ENCODE measurements around the gene NSMF.

Gene NSMF

DNA sequence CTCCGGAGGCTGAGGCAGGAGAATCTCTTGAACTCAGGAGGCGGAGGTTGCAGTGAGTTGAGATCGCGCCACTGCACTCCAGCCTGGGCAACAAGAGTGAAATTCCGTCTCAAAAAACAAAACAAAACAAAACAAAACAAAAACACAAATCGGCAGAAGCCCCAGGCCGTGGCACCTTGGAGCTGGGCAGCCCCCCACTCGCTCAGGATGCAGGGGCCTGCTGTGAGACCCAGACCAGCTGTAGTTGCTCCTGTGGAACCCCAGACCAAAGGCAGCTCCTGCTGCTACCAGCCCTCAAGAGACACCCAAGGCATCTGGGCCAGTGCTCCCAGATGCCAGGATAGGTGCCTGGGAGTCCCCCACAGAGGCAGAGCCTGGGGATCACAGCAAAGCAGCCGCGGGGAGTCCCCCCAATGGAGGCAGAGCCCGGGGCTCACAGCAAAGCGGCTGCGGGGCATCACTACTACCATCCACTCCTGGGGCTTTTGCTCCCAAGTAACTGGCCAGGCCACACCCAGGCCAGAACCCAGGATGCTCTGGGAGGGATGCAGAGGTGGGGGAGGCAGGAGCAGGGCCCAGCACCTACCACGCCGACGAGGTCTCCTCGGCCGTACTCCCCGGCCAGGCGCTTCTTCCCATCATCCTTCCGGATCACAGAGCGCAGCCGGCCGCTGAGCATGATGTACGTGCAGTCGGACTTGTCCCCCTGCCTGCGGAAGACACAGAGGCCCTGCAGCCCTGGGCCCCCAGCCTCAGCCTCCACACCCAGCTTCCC is 37.7 kb upstream of the NSMF start:
- no peak overlapping the region for H3K4me3 ChIP-seq (ENCODE audit: low read depth, low read length)
- TF ChIP-seq, protein P1, sequence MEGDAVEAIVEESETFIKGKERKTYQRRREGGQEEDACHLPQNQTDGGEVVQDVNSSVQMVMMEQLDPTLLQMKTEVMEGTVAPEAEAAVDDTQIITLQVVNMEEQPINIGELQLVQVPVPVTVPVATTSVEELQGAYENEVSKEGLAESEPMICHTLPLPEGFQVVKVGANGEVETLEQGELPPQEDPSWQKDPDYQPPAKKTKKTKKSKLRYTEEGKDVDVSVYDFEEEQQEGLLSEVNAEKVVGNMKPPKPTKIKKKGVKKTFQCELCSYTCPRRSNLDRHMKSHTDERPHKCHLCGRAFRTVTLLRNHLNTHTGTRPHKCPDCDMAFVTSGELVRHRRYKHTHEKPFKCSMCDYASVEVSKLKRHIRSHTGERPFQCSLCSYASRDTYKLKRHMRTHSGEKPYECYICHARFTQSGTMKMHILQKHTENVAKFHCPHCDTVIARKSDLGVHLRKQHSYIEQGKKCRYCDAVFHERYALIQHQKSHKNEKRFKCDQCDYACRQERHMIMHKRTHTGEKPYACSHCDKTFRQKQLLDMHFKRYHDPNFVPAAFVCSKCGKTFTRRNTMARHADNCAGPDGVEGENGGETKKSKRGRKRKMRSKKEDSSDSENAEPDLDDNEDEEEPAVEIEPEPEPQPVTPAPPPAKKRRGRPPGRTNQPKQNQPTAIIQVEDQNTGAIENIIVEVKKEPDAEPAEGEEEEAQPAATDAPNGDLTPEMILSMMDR (IDR thresholded peaks at IDR 0.05; ENCODE audit: borderline replicate concordance, insufficient read depth, low read depth, low read length): no peak

DNA sequence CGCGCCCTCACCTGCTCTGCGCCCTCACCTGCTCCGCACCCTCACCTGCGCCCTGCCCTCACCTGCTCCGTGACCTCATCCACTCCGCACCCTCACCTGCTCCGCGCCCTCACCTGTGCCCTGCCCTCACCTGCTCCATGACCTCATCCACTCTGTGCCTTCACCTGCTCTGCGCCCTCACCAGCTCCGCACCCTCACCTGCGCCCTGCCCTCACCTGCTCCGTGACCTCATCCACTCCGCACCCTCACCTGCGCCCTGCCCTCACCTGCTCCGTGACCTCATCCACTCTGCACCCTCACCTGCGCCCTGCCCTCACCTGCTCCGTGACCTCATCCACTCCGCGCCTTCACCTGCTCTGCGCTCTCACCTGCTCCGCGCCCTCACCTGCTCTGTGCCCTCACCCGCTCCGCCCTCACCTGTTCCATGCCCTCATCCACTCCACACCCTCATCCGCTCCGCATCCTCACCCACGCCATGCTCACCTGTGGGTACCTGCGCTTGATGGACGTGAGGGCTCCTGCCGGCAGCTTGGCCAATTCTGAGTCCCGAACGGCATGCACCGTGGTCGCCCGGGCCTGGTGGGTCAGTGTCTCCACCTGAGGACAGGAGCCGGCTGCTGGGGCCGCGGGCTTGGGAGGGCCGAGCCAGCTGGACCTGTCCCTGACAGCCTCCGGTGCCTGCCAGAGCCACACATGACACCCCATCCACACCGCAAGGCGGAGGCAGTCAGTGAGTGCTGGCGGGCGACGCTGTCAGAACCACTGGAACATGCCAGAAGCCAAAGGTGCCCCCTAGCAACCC is 35.6 kb upstream of the NSMF start:
- TF ChIP-seq, protein P1 (IDR thresholded peaks at IDR 0.05; ENCODE audit: borderline replicate concordance, insufficient read depth, low read depth, low read length): no peak
- no peak overlapping the region for H3K4me3 ChIP-seq (ENCODE audit: low read depth, low read length)

DNA sequence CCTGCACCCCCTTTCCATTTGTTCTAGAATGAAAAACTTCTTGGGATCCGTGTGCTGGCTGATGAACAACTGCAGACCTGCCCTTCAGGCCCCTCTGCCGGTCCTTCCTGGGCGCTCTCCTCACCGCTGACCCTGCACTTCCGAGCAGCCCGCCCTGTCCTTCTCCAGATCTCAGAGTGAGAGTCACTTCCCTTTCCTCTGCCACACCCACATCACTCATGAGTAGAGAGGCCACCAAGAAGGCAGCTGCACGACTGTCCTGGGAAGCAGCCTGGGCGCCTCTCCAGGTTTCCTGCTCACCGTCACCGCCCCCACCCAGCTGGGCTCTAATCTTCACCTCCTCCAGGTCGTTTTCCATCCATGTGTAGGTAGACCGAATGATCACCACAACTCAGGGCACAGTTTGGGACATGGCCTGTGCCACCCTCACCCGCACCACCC is 35.0 kb upstream of the NSMF start:
- no peak overlapping the region for H3K4me3 ChIP-seq (ENCODE audit: low read depth, low read length)
- TF ChIP-seq, protein P1 (IDR thresholded peaks at IDR 0.05; ENCODE audit: borderline replicate concordance, insufficient read depth, low read depth, low read length): no peak

DNA sequence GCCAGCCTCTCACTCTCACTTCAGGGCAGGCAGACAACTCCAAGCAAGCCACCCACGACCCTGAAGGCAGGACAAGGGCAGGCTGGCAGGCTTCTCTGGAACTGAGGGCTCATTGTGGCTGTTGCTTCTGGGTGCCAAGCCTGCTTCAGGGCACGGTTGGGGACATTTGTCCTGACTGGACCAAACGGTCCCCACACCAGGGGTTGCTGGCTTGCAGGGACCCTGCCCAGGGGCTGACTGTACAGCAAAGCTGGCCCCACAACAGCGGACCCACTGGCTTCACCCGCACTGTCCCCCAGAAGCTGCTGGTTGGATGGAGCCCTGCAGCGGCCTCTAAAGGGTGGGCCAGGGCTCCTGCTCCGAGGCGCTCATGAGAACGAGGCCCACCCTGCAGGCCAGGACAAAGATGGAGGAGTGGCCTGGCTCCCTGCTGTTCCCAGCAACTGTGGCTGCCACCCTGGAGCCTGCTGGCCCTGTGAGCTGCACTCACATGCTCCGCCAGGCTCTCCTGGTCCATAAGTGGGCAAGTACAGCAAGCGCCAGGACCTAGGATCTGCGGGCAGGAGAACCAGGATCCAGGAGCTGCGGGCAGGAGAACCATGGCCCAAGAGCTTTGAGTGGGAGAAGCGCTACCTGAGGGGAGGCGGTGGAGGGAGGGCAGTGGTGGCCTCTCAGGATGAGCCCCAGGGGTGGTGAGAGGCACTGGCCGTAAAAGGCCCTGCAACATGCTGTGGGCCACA is 34.4 kb upstream of the NSMF start:
- TF ChIP-seq, protein P1 (IDR thresholded peaks at IDR 0.05; ENCODE audit: borderline replicate concordance, insufficient read depth, low read depth, low read length): no peak

DNA sequence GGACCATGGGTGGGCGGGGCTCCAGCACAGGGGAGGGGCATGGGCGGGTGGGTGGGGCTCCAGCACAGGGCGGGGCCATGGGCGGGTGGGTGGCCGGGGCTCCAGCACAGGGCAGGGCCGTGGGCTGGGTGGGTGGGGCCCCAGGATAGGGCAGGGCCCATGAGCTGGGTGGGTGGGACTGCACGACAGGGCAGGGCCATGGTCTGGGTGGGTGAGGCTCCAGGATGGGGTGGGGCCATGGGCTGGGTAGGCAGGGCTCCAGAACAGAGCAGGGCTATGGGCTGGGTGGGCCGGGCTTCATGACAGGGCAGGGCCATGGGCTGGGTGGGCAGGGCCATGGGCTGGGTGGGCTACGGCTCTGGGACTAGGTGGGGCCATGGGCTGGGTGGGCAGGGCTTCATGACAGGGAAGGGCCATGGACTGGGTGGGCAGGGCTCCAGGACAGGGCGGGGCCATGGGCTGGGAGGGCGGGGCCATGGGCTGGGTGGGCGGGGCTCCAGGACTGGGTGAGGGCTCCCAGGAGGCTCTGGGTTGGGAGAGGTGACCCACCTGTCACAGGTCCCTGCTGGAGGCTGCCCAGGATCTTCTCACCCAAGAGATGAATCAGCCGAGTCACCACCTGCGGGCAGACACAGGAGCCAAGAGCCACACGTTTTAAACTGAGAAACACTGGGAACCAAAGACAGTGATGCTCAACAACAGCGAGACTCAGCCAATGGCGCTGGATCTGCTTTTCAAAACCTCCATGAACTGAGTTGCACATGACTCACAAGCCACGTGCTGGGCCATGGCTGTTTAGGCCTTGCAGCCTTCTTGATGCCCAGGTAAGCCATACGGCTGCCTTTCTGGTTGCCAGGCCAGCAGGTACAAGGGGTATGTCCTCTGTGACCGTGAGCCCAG is 33.6 kb upstream of the NSMF start:
- H3K4me3 ChIP-seq (ENCODE audit: low read depth, low read length): no peak overlapping the region
- TF ChIP-seq, protein P1 (IDR thresholded peaks at IDR 0.05; ENCODE audit: borderline replicate concordance, insufficient read depth, low read depth, low read length): no peak

More for the DNA sequence above, 34.4 kb upstream of the NSMF start:
- no peak overlapping the region for H3K4me3 ChIP-seq (ENCODE audit: low read depth, low read length)

DNA sequence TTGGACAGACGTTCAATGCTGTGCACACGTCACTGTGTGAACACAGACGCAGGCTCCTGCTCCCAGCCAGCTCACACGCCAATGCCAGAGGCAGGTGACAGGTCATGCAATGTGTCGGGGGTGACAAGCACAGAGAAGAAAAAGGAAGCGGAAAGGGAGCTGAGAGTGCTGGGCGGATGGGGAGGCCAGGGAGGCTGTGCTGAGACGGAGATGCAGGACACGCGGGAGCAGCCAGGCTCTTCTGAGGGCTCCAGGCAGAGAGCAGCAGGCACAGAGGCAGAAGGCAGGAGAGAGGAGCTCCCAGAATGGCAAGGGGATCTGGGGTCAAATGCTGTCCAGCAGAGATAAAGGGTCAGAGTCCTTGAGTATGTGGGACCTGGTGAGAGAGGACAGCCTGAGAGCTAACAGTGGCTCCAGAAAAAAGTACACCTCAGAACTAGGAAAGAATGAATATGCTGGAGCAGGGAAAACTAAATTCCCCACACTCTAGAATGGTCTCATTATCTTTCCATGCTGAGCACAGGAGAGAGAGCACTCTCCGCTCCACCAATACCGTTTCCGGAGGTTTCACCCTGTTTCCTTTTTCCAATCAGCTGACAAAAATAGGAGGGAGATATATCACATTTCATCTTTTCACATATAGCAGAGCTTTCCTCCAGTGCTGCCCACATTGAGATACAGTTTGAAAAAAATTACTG is 32.8 kb upstream of the NSMF start:
- H3K4me3 ChIP-seq (ENCODE audit: low read depth, low read length): no peak overlapping the region
- TF ChIP-seq, protein P1 (IDR thresholded peaks at IDR 0.05; ENCODE audit: borderline replicate concordance, insufficient read depth, low read depth, low read length): no peak

Measured in GM12875 (cell line).